Left renal cortex interstitium (tissue), 4 donors: Measurements from ENCODE around the gene STK11. TPM values are rescaled to one million over a fixed set of nuclear protein-coding genes. Genes with fewer than 3 reads are reported as not detected.

Experiments used
- DNase-seq, 4 donors: peaks; one replicate each; pipeline ENCODE4 v3.0.0-alpha.2; 2013; ENCODE audit warnings: low read depth in 4 of 4, low spot score in 2 of 4, missing footprints in 1 of 4
- polyA plus RNA-seq, 4 donors: library from polyadenylated mRNA; unstranded; fragments of 120-200 nt; gene quantifications; one replicate each; pipeline ENCODE4 v1.2.1, GENCODE V29; 2013; ENCODE audit not compliant: insufficient read length in 4 of 4

Gene STK11, protein sequence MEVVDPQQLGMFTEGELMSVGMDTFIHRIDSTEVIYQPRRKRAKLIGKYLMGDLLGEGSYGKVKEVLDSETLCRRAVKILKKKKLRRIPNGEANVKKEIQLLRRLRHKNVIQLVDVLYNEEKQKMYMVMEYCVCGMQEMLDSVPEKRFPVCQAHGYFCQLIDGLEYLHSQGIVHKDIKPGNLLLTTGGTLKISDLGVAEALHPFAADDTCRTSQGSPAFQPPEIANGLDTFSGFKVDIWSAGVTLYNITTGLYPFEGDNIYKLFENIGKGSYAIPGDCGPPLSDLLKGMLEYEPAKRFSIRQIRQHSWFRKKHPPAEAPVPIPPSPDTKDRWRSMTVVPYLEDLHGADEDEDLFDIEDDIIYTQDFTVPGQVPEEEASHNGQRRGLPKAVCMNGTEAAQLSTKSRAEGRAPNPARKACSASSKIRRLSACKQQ
- polyA plus RNA-seq = 10 to 100 TPM; 59.1 to 64.4 (median 61.9) TPM

DNA sequence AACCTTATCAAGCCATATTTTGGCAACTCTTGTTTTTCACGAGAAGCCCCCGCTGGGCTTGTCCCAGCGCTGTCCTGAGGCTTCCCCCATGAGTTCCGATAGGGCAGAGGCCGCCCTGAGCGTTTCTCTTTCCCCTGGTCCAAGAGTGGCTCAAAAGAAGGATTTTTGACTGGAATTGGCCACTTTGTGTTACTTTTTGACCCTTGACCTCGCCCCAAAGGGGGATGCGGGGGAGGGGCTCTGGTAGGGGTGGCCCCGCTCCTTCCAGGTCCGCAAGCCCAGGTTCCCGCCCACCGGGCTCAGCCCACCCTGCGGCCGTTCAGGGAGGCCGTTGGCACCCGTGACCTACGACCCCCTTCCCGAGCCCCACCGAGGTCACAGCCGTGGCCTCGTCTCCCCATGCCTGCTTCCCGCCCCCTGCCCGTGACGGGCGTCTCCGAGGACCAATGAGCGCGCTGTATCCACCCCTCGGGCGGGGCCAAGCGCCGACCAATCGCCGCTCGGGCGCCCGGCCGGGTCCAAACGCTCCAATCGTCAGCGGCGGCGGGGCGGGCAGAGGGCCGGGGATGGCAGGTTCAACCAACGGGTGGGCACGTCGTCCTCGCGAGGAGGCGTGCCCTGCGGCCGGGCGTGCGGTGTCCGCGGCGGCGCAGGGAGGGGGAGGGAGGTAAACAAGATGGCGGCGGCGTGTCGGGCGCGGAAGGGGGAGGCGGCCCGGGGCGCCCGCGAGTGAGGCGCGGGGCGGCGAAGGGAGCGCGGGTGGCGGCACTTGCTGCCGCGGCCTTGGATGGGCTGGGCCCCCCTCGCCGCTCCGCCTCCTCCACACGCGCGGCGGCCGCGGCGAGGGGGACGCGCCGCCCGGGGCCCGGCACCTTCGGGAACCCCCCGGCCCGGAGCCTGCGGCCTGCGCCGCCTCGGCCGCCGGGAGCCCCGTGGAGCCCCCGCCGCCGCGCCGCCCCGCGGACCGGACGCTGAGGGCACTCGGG, at the start of gene STK11:
STK11 (plus strand) TSS at position 665 of the 986 bp plus-strand sequence. CDS start 1,136 bp downstream, outside the sequence.
- DNase-seq = peak in 3 of 4 donors; percentile 87 to 93 (median 92)

DNA sequence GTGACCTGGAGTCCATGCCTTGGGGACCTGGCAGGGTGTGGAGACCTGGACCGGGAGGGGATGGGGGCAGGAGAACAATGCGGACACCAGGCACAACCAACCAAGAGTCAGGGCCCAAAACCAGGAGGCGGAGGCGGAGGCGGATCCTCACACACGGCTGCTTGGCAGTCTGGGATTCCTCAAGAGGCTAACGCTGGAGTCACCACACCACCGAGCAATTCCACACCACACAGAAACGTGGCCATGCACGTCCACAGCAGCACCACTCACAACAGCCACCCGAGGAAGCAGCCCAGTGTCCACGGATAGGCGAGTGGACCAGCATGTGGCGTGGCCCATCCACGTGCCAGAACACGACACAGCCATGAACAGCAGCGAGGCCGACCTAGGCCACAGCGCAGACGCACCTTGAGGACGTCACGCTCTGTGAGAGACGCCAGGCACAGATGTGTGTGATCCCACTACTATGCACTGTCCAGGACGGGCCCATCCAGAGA, 49.2 kb upstream of the STK11 start:
- no peak for DNase-seq

DNA sequence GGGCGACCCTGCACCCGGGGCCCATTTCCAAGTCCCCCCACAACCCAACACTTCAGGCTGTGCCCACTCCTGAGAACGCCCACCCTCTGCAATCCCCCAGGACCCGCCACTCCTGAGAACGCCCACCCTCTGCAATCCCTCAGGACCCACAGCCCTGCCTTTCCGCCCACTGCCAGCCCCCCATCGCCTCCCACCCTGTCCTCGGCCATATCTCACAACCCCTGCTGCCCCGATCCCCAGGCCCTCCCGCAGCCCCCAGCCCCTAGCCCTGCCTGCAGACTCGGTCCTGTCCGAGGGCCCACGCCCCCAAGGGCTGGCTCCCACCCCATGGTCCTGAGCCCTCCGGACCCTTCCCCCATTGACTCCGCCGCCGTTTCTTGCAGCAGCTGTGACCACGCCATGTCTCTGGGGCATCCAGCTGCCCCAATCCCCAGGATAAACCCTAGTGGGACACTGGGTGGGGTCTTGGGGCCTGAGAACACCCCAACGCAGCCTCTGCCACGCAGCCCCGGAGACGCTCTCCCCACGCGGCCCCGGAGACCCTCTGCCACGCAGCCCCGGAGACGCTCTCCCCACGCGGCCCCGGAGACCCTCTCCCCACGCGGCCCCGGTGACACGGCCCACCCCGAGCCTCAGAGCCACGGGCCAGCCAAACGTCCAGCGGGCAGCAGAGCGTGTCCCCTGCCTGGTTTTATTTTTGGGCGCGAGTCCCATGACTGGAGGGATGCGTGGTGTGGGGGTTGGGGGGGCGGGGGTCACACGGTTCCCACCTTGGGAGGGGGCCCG, 48.6 kb upstream of the STK11 start:
- no peak for DNase-seq

DNA sequence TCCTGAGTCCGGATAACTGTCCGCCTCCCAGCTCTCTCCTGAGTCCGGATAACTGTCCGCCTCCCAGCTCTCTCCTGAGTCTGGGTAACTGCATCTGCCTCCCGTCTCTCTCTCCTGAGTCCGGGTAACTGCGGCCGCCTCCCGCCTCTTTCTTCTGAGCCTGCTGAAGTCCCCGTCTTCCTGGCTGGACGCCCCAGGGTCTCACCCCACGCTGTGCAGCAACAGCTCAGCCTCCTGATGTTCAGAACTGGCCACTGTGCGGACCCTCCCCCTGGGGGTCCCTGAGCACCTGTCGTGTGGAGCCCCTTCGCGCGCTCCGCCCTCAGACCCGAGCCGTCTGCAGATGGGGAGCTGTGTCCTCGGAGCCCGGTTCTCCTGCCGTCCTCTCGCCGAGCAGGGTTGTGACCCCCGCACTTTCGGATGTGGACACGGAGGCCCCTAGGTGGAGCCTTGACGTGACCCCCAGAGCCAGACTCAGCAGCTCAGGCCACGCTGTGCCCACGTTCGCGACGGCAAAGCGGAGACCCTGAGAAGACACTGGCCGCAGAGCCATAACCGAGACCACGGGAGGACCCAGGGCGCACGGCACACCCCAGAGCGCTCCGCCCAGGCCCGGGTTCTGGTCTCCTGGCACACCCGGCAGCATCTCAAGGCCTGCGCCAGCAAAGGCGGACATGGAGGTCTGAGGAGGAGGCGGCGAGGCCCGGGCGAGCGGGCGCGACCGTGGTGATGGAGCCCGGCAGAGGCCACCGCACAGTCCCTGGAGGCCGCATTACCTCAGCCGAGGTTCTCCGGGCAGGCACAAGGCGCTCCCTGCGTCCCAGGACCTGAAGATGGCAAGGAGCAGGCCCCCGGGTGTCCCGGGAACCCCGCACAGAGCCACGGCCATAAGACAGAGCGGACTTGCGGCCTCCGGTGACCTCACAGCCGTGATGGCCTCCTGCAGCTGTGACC, 47.4 kb upstream of the STK11 start:
- no peak for DNase-seq

DNA sequence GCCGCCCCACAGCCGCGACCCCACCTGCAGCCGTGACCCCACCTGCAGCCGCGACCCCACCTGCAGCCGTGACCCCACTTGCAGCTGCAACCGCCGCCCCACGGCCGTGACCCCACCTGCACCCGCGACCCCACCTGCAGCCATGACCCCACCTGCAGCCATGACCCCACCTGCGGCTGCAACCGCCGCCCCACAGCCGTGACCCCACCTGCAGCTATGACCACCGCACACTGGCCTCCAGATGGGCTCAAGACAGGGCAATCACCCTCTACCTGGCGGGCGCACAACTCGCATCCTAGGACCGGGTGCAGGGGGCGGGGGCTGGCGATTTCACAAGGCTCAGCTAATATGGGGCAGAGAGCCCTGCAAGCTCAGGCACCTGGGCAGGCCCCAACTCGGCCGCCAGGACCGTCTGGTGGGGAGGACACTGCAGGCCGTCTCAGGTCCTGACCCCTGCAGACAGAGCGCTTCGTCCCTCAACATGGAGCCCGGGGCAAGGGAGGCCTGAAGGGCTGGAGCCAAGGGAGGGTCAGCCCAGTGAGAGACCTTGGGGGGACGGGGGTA, 46.6 kb upstream of the STK11 start:
- no peak for DNase-seq

DNA sequence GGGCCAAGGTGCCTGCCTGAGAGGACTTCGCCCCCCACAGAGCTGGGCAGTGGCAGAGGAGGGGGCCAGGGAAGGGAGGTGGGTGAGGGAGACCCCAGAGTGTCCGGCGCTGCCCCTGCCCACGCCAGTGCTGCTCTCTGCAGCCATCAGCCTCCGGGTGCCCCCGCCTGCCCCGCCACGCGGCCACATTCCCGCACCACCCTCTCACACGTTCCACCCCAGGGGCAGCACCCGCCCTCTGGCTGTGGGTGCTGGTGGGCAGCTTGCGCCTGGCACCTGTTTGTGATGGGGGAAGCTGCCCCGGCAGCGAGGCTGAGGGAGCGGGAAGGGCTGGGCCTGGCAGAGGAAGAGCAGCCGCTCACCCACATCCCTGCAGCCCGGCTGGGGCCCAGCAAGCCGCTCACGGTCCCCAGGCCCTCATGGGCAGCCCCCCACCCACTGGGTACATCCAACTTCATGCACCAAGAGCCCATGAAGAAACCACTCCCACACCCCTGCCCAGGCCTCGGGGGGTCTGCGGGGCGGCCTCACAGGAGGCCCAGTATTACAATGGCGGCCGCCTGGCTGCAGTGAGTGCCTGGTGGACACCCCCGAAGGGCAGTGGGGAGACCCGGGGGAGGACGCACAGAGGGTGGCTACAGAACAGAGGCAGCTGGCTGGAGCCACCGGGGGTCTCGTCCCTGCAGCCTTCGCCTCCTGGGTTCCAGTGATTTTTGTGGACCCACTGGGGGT, 45.5 kb upstream of the STK11 start:
- no peak for DNase-seq

DNA sequence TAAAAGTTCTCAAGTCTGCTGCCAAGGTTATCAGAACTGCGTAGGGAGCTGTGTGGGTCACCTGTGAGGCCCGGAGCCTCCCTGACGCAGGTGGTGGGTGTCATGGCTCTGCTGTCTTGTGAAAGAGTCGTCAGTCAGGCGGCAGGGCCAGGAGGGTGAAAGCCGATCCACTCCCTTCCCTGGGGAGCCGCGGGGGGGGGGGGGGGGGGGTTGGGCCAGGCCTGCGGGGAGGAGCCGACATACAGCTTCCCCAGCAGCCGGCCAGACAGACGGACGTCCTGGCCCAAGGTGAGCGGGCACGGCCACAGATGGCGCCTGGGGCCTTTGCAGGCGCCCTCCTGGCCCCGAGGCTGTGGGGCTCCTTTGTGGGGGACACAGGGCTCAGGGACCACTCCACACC, 43.9 kb upstream of the STK11 start:
- no peak for DNase-seq

DNA sequence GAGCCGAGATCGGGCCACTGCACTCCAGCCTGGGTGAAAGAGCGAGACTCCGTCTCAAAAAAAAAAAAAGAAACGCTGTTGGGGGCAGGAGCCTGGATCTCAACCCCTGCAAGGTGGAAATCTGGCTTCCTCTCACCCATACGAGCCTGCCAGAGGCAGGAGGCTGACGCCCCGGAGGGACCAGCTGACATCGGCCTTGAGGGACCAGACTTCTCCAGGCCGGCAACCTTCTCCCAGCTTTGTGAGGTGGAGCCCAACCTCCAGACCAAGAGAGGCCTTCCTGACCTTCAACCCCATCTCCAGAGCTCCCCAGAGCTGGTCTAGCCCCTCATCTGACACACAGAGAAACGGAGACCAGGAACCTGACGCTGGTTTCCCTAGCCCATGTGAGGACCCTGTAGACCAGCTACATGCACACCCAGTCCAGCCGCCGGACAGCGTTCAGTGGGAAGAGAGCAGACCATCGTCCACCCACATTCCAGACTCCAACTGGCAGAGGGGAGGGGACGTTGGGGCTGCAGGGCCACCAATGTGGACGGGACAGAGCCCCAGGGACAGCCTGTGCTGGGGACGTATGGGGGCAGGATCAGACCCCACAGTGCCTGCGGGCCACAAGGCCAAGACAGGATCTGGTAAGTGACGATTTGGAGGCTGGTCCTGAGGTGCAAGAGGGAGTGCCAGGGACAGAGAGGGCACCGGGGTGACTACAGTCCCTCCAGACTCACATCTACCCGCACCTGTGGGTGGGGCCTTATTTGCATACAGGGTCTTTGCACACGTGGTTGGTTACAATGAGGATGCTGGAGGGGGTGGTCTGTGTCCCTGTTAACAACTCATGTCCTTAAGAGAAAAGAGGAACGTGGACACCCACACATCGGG, 42.9 kb upstream of the STK11 start:
- no peak for DNase-seq

DNA sequence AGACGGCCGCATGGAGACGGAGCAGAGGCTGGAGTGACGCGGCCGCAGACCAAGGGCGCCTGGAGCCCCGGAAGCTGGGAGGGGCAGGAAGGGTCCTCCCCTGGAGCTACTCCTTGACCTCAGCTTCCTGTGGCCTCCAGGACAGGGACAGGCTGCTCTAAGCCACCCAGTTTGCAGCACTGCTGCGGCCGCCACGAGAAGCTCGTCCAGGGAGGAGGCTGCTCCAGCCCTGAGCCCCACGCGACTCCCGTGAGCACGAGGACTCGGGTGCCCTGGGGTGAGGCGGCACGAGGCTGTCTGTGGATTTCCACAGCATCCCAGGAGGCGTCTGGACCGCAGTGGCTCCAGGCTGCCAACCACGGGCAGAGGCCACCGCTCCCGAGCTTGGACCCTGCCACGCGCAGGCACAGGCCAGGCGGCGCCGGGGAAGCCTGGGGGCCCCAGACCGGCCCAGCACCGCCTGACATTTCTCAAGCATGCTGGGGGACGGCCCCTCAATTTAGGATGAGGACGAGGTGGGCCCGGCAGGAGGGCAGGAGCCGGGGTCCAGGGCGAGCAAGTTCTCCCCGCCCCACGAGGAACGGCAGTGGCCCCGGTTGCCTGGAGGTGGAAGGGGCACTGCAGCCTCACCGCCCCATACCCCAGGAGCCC, 42.2 kb upstream of the STK11 start:
- DNase-seq = no peak

DNA sequence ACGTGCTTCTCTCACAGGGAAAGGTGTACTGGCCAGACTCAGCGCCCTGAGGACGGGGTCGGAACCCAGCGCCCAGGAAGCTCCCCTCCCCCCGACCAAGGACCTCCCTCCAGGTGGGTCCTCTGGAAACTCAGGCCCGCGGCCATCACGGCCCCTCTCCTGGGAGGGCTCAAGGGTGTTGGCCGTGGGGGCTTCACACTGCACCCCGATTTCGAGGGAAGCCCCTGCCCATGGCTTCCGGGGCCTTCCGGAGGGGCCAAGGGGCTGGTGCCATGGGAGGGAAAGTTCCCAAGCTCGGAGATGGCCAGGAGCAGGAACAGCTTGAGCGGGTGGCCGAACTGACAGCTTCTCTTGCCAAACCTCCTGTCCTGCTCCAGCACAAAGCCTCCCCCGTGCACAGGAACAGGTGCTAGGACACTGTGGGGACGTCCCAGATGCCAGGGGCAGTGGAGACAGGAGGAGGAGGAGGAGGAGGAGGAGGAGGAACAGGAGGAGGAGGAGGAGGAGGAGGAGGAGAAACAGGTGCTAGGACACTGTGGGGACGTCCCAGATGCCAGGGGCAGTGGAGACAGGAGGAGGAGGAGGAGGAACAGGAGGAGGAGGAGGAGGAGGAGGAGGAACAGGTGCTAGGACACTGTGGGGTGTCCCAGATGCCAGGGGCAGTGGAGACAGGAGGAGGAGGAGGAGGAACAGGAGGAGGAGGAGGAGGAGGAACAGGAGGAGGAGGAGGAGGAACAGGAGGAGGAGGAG, 41.5 kb upstream of the STK11 start:
- DNase-seq = no peak

DNA sequence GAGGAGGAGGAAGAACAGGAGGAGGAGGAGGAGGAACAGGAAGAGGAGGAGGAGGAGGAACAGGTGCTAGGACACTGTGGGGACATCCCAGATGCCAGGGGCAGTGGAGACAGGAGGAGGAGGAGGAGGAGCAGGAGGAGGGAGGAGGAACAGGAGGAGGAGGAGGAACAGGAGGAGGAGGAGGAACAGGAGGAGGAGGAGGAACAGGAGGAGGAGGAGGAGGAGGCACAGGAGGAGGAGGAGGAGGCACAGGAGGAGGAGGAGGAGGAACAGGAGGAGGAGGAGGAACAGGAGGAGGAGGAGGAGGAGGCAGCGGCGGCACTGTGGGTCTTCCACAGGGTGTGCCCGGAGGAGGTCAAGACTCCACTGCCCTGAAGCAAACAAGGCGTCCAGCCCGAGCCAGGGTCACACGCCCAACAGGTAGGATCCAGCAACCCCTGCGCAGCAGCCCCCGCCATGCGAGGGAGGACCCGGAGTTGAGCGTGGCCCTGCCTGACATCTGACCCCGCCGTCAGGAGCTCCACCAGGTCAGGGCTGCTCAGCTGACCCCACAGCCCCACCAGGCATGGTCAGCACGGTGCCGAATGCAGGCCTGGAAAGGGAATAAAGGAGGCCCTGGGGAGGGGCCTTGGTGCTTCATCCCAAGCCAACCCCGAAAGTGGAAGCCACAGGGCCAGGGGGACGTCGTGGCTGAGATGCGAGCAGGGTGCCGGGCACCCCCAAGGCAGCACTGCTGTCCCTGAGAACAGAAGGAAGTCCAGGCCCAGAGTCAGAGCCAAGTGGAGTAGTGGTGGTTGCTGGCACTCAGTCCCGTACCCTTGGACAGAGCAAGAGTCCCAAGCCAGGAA, 40.7 kb upstream of the STK11 start:
- no peak for DNase-seq

DNA sequence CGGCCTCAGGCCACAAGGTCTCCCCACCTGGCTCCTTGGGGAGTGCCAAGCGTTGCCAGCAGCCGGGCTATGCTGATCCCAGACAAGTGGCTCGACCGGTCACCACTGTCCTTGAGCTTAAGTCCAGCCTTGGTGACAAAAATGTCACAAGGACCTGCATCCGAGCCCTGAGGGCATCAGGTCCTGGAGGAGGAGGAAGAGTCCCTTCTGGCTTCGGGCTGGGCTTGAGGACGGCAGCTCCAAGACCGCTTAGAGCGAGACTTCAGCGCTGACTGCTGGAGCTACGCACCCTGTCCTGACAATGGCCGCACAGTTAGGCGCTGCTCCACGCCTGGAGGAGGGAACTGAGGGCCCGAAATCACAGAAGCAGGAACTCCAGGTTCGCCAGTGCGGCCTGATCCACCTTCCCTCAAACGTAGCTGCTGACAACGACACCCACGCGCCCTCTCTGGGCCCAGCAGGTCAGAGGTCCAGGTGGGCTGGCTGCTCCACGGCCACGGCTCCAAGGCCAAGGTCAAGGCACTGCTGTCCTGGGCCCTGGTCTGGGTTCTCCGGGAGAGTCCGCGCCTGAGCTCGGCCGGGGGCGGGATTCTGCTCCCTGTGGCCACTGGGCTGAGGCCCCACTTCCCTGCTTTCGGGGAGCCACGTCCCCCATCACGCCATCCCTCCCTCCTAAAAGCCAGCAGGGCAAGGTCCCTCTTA, 38.6 kb upstream of the STK11 start:
- no peak for DNase-seq

DNA sequence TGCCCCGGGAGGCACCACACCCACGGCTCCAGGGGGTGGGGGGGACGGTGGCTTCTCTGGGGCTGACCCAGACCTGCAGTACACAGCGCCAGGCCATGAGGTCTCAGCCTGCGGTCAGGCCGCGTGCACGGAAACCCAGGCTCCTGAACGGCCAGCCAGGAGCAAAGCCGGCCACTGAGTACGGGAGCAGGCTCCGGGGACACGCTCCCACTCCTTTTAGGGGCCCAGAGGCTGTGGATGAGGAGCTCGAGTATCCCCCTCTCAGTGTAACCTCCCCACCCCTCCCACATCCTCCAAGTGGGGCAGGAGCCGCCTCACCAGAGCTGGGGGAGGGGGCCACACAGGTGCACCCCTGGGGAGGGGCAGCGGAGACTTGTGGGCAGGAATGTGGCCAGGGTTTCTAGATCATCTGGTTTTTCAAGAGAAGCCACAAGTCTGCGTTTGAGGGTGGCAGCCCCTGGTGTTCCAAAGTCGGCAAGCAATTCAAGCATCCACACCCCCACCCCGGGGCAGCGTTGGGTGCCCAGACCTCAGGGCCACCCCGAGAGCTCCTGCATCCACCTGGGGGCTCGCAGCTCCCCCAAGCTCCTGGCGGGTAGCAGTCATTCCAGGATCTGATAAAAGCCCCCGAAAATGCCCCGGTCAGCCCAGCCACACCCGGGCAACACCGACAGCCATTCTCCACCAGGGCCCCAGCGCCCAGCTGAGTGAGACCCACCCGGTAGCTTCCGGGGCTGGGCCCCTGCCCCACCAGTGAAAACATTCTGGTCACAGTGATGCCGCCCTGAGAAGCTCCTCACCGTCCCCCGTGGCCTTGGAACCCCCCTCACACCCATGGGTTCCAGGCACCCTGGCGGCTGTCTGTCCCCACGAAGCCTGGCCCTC, 37.6 kb upstream of the STK11 start:
- no peak for DNase-seq
